Left ventricle myocardium inferior (tissue), 1 donor: ENCODE measurements around the gene KRTAP5-7. TPM values are rescaled to one million over a fixed set of nuclear protein-coding genes. Genes with fewer than 3 reads are reported as not detected.

Experiments
- DNase-seq: peaks from one replicate; pipeline ENCODE4 v3.0.0-alpha.2; 2020
- H3K27ac ChIP-seq: fragments of 200-600 bp; replicated peaks from 2 replicates; pipeline ENCODE4 v1.8.0; 2021
- H3K27me3 ChIP-seq: fragments of 200-600 bp; 2 replicates; pipeline ENCODE4 v1.8.0; 2021; ENCODE audit warnings: low read depth
- H3K36me3 ChIP-seq: fragments of 200-600 bp; 2 replicates; pipeline ENCODE4 v1.8.0; 2021
- H3K4me1 ChIP-seq: fragments of 200-600 bp; 2 replicates; pipeline ENCODE4 v1.8.0; 2021
- H3K4me3 ChIP-seq: fragments of 200-600 bp; 2 replicates; pipeline ENCODE4 v1.8.0; 2021; ENCODE audit warnings: mild to moderate bottlenecking, moderate library complexity
- H3K9me3 ChIP-seq: fragments of 200-600 bp; replicated peaks from 2 replicates; pipeline ENCODE4 v1.8.0; 2021
- intact Hi-C: fragments of 100-400 bp; cut with micrococcal nuclease; formaldehyde crosslinking; loops from one replicate; pipeline ENCODE4 v1.11.0; 2022
- total RNA-seq: library from RNA; stranded (reverse); fragmentation: NEBNext Ultra II Directional; extraction: Animal tissue kit (Norgen Biotek cat#: 25700); gene quantifications from one replicate; pipeline ENCODE4 v1.2.1, GENCODE V29; 2021
- TF ChIP-seq, protein P1 (sequence below): fragments of 200-600 bp; IDR thresholded peaks from 2 replicates; pipeline ENCODE4 v1.8.0; 2021; ENCODE audit warnings: antibody characterized with exemption, mild to moderate bottlenecking, borderline replicate concordance
- donor health status: DM: no; HTN: yes; CAD: no; lungs with severe emphysema.

Gene KRTAP5-7
- total RNA-seq, 1 donor from 2014 or later: not detected

DNA sequence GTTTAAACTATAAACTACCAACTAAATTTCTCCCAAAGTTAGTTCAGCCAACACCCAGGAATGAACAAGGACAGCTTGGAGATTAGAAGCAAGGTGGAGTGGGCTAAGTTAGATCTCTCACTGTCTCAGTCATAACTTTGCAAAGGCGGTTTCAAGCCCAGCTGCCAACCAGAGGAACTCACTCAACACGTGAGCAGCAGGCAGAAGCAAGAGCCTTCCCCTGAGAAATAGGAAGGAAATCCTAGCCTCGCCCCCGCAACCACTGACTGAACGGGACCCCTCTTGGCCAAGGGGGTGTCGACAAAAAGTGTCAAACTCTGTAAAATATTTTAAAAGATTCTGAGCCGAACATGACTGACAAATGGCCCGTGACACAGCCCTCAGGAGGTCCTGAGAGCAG, 16.8 kb downstream of the KRTAP5-7 start:
- no peaks in the 10 kb centered on the region for H3K9me3 ChIP-seq
- peaks cover 9% of the 10 kb centered on the region for H3K4me1 ChIP-seq
- no peaks in the 10 kb centered on the region for H3K36me3 ChIP-seq
- TF ChIP-seq, protein P1, sequence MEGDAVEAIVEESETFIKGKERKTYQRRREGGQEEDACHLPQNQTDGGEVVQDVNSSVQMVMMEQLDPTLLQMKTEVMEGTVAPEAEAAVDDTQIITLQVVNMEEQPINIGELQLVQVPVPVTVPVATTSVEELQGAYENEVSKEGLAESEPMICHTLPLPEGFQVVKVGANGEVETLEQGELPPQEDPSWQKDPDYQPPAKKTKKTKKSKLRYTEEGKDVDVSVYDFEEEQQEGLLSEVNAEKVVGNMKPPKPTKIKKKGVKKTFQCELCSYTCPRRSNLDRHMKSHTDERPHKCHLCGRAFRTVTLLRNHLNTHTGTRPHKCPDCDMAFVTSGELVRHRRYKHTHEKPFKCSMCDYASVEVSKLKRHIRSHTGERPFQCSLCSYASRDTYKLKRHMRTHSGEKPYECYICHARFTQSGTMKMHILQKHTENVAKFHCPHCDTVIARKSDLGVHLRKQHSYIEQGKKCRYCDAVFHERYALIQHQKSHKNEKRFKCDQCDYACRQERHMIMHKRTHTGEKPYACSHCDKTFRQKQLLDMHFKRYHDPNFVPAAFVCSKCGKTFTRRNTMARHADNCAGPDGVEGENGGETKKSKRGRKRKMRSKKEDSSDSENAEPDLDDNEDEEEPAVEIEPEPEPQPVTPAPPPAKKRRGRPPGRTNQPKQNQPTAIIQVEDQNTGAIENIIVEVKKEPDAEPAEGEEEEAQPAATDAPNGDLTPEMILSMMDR: no peak
- H3K4me3 ChIP-seq: no peak overlapping the region
- H3K27ac ChIP-seq: no peak overlapping the region
- no peak for DNase-seq
- peaks cover 54% of the 10 kb centered on the region for H3K27me3 ChIP-seq
- intact Hi-C loops: no loop called here

DNA sequence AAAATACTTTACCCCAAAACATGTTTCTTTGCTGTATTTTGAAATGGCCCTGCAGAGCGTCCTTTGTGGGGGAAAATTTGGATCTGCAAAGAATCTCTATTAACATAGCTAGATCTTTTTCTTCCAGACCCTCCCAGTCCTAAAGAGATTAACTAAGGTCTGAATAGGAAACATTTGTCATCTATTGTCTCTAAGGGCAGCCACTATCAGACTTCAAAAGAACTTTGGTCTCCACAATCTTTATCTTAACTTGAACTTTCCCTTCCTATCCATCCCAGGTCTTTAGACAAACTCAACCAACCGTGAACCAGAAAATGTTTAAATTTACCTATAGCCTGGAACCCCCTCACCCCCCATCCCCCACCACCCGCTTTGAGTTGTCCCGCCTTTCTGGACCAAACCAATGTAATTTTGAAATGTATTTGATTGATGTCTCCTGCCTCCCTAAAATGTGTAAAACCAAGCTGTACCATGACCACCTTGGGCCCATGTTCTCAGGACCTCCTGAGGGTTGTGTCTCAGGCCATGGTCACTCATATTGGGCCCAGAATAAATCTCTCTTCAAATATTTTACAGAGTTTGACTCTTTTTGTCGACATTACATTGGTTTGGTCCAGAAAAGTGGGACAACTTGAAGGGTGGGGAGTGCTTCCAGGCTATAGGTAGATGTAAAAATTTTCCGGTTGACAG, 17.6 kb downstream of the KRTAP5-7 start:
- Histone ChIP-seq H3K4me1 (peaks cover 9% of the 10 kb centered on the region), H3K4me3 (no peak overlapping the region), H3K9me3 (no peaks in the 10 kb centered on the region), H3K27me3 (peaks cover 49% of the 10 kb centered on the region), H3K27ac (no peak overlapping the region), H3K36me3 (no peaks in the 10 kb centered on the region)
- DNase-seq: no peak
- intact Hi-C loops: no loop called here
- TF ChIP-seq, protein P1: no peak

DNA sequence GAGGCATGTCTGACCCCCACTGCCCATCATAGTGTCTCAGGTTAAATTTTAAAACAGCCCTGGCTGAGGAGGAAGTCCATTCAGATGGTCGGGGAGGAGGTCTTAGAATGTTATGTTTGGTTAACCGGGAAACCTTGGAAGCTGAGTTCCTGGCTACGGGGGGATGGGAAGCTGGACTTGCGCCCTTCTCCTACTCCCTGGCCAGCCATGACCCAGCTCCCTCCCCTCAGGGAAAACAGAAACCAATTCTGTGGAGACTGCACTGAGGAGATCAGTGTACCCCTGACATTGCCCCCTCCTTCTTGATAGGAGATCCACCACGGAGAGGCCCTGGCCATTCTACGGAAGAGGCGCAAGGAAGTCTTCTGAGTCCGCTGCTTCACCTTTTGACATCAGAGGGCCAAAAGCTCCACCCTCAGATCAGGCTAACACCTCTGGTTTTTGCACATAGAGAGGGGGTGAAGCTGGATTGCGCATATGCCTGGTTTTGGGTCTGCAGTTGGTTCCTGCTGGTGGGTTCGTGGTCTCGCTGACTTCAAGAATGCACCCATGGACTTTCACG, 18.4 kb downstream of the KRTAP5-7 start:
- Histone ChIP-seq H3K27ac (no peak overlapping the region), H3K36me3 (no peaks in the 10 kb centered on the region), H3K4me3 (no peak overlapping the region), H3K27me3 (peaks cover 49% of the 10 kb centered on the region), H3K4me1 (peaks cover 9% of the 10 kb centered on the region), H3K9me3 (no peaks in the 10 kb centered on the region)
- intact Hi-C loops: no loop called here
- TF ChIP-seq, protein P1: no peak
- no peak for DNase-seq

DNA sequence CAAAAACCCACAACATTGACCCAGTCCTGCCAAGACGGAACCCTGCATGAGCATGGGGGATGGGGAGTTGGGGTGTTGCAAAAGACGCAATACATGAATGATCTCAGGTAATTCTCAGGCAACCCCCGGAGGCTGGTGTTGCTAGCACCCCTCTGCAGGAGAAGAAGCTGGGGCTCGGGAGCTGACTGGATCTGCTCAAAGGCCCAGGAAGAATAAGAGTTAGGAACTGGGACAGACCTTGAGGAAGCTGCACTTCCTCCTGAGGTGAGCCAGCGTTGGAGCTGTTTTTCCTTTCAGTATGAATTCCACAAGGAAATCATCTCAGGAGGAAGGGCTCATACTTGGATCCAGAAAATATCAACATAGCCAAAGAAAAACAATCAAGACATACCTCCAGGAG, 21.1 kb downstream of the KRTAP5-7 start, which contains the start of gene KRTAP5-9:
Gene KRTAP5-9, plus strand, starts transcription at position 301 of the 400 bp plus-strand sequence. CDS start 238 bp downstream, outside the sequence.
- Histone ChIP-seq H3K36me3 (no peaks in the 10 kb centered on the region), H3K4me3 (no peak within 1 kb of the TSS), H3K27ac (no peak within 1 kb of the TSS), H3K9me3 (no peaks in the 10 kb centered on the region), H3K27me3 (peaks cover 34% of the 10 kb centered on the region), H3K4me1 (peaks cover 9% of the 10 kb centered on the region)
- intact Hi-C loops: no loop called here
- TF ChIP-seq, protein P1: no peak
- DNase-seq: no peak

DNA sequence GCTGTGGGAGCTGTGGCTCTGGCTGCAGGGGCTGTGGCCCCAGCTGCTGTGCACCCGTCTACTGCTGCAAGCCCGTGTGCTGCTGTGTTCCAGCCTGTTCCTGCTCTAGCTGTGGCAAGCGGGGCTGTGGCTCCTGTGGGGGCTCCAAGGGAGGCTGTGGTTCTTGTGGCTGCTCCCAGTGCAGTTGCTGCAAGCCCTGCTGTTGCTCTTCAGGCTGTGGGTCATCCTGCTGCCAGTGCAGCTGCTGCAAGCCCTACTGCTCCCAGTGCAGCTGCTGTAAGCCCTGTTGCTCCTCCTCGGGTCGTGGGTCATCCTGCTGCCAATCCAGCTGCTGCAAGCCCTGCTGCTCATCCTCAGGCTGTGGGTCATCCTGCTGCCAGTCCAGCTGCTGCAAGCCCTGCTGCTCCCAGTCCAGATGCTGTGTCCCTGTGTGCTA, 21.7 kb downstream of the KRTAP5-7 start:
- TF ChIP-seq, protein P1: no peak
- no peak overlapping the region for H3K27ac ChIP-seq
- peaks cover 33% of the 10 kb centered on the region for H3K27me3 ChIP-seq
- H3K4me1 ChIP-seq: peaks cover 9% of the 10 kb centered on the region
- no peak overlapping the region for H3K4me3 ChIP-seq
- intact Hi-C loops: no loop called here
- H3K9me3 ChIP-seq: no peaks in the 10 kb centered on the region
- H3K36me3 ChIP-seq: no peaks in the 10 kb centered on the region
- no peak for DNase-seq
